Astrocyte of the cerebellum (primary cell): ENCODE results near the gene ZDHHC5.

Source experiments
- DNase-seq: peaks from one replicate; pipeline ENCODE4 v3.0.0-alpha.2; 2011; ENCODE audit warnings: low read depth
- H3K4me3 ChIP-seq: 2 replicates; pipeline ENCODE4 v1.5.1; 2011; ENCODE audit warnings: mild to moderate bottlenecking, low read depth, low read length, moderate library complexity
- in situ Hi-C: cut with HindIII; loops from 2 replicates; pipeline ENCODE4 v1.10.0; 2017; ENCODE audit warnings: low sequenced_read_pairs
- TF ChIP-seq, protein P1 (sequence below): IDR thresholded peaks from 2 replicates; pipeline ENCODE4 v1.5.1; 2012; ENCODE audit warnings: low read length, low read depth, moderate library complexity, mild to moderate bottlenecking; ENCODE audit errors: missing control alignments

Gene ZDHHC5

GRCh38 chr11:57641011-57641807 lies 26.7 kb upstream of the ZDHHC5 start:
- peak overlapping the region; percentile 9 for H3K4me3 ChIP-seq
- in situ Hi-C loops: no loop called here
- DNase-seq: no peak
- TF ChIP-seq, protein P1, sequence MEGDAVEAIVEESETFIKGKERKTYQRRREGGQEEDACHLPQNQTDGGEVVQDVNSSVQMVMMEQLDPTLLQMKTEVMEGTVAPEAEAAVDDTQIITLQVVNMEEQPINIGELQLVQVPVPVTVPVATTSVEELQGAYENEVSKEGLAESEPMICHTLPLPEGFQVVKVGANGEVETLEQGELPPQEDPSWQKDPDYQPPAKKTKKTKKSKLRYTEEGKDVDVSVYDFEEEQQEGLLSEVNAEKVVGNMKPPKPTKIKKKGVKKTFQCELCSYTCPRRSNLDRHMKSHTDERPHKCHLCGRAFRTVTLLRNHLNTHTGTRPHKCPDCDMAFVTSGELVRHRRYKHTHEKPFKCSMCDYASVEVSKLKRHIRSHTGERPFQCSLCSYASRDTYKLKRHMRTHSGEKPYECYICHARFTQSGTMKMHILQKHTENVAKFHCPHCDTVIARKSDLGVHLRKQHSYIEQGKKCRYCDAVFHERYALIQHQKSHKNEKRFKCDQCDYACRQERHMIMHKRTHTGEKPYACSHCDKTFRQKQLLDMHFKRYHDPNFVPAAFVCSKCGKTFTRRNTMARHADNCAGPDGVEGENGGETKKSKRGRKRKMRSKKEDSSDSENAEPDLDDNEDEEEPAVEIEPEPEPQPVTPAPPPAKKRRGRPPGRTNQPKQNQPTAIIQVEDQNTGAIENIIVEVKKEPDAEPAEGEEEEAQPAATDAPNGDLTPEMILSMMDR: peak; percentile 63

- H3K4me3 ChIP-seq: no peak overlapping the region
- in situ Hi-C loops: no loop called here
- TF ChIP-seq, protein P1: no peak
- DNase-seq: no peak
These were observed 24.1 kb upstream of the ZDHHC5 start for GRCh38 chr11:57643802-57644201.

DNA sequence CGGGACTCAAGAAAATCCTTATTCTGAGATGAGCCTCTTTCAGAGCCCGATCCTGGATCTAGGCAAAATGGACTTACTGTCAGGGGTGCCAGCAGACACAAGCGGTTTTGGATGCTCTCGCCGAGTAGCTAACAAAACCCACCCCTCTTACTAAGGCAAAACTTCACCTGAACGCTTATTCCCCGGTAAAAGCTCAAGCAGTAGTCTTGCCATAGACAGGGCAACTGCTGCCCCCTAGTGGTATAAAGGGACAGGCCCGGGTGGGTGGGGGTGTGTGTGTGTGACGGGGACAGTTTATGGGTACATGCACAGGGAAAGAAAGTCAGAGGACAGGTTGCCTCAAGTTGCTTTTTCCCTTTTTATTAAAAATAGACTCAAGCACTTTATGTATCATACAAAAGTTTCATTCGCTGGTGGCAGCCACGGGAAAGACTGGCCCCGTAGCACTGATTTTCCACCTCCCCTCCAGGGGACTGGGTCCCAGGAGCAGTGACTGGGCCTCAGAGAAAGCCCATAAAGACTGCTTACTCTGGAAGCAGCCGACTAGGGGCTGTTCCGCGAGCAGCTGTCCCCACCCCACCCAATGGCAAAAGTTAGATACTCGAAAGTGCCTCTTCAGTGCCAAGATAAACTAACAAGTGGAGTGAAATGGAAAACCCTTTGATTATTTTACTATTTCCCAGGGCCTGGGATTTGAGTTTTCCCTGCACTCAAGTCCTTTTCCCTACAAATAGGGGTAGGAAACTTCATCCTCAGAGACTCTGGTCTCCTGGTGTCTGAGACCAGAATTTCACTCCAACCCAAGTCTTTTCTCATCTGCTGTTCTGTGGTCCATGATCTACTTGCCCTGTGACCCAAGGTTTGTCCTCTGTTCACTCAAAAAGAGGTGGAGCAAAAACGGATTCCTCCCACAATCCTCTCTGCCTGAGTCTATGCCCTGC lies 22.9 kb upstream of the ZDHHC5 start:
- in situ Hi-C loops: no loop called here
- peak; percentile 52 for DNase-seq
- H3K4me3 ChIP-seq: no peak overlapping the region
- TF ChIP-seq, protein P1: peak; percentile 86

- no peak overlapping the region for H3K4me3 ChIP-seq
- no peak for DNase-seq
- TF ChIP-seq, protein P1: no peak
- in situ Hi-C loops: no loop called here
These were observed 22.2 kb upstream of the ZDHHC5 start for GRCh38 chr11:57645689-57646085.

DNA sequence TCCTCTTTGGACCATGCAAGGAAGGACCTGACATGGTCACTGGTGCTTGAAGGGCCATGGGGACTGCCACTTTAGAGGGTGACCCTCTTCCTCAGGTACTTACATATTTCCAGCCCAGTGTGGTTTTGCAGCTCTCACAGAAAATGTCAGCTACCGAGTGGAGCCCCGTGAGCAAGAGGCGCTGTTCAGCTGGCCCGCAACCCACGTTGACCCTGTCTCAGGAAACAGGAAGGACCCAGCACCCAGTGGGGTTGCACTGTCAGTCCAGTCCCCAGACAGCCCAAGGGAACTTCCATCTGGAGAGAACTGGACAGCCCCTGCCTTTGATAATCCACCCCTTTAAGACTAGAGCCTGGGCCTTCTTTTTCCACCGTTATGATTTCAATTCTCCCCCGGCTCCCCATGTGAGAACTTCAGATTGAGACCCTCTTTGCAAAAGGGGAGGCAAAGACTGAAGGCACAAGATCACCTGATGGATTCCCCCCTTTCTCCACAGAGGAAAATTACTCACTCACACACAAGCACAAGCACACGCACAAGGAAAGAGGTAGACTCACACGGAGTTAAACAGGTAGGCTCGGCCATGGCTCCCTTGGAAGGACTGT lies 21.6 kb upstream of the ZDHHC5 start:
- TF ChIP-seq, protein P1: no peak
- in situ Hi-C loops: no loop called here
- DNase-seq: no peak
- no peak overlapping the region for H3K4me3 ChIP-seq

DNA sequence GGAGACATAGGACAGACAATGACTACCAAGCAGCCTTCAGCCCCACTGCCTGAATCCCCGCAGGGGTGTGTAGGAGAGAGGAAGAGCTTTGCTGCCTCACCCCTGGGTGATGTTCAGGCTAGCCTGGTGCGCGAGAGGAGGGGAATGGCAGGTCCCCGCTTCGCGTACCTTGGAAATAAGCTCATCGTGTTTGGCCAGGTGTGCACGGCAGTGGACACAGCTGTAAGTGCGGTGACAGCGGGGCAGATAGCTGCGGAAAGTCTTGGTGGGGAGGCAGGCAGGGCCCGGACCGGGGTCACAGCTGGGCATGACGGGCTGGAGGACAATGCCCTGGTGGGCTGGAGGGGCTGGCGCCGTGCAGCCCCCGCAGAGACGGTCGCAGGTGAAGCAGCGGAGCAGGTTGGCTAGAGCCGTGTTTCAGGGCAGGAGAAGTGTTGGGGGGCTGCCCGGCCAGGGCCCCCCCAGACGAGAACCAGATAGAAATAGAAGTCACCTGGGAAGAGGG lies 21.1 kb upstream of the ZDHHC5 start:
- DNase-seq: no peak
- H3K4me3 ChIP-seq: no peak overlapping the region
- in situ Hi-C loops: no loop called here

More for the DNA sequence above, 21.1 kb upstream of the ZDHHC5 start:
- TF ChIP-seq, protein P1: no peak
